GM23248 (cell line): Measurements from ENCODE around the gene USP48.

Source experiments
- EZH2 ChIP-seq: fragments of 200-600 bp; sonication (generic); IDR thresholded peaks from 2 replicates; pipeline ENCODE4 v1.6.1; 2018; ENCODE audit warnings: antibody characterized with exemption, mild to moderate bottlenecking; ENCODE audit not compliant: insufficient read depth, poor library complexity, severe bottlenecking
- EZH2phosphoT487 ChIP-seq: fragments of 200-600 bp; sonication (generic); IDR thresholded peaks from 2 replicates; pipeline ENCODE4 v1.6.1; 2018; ENCODE audit warnings: antibody characterized with exemption, moderate library complexity, mild to moderate bottlenecking, low read depth; ENCODE audit not compliant: insufficient read depth

DNA sequence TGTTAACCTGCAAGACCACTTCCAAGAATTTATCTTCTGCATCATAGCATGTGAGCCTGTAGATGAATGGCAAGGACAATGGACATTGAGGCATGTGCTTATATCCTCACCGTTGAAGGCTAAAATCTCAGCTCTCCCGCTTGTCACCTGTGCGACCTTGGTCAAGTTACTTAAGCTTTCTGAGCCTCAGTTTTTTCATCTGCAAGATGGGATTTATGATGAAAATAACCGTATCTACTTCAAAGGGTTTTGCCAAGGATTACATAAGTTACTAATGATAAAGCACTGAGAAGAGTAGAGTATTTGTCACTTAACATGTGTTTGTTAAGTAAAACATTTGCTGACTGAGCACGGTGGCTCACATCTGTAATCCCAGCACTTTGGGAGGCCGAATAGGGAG, 128.7 kb downstream of the USP48 start:
- TF ChIP-seq EZH2 = no peak
- no peak for TF ChIP-seq EZH2phosphoT487
